ENCODE data around the gene TMEM151A.
"Not testable (repeated sequence)": the region's sequence is repeated elsewhere in the genome, so short reads cannot be mapped to it uniquely, and the experiment has no call there.

The TMEM151A gene

GRCh38 chr11:66310324-66310723 is 18.6 kb downstream of the TMEM151A start:
- no peak for DNase-seq

GRCh38 chr11:66310803-66311440 is 19.2 kb downstream of the TMEM151A start:
- DNase-seq: not testable (repeated sequence)

DNA sequence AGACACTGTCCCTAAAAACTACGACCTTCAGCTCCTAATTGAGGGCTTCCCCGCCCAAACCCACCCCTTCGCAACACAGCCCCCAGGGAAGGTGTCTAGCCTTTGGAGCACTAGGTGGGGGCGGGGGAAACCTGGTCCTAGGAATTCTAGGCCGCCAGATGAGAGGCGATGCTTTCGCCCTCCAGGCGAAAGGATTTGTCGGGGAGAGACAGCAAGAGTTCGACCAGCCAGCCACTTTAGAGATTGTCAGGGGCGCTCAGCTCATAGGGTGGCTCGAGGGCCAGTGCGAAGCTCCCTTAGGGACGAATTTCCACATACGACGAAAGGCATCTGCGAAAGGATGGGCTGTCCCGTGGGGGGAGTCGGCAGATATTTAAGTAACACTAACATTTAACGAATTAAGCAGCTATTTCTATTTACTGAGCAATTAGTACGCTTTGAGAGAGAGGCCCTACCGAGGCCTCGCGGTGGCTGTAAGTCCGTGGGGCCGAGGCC is 19.8 kb downstream of the TMEM151A start:
- no peak for DNase-seq

- DNase-seq: peak; percentile 97
These were observed 20.4 kb downstream of the TMEM151A start for GRCh38 chr11:66311965-66312548.

DNA sequence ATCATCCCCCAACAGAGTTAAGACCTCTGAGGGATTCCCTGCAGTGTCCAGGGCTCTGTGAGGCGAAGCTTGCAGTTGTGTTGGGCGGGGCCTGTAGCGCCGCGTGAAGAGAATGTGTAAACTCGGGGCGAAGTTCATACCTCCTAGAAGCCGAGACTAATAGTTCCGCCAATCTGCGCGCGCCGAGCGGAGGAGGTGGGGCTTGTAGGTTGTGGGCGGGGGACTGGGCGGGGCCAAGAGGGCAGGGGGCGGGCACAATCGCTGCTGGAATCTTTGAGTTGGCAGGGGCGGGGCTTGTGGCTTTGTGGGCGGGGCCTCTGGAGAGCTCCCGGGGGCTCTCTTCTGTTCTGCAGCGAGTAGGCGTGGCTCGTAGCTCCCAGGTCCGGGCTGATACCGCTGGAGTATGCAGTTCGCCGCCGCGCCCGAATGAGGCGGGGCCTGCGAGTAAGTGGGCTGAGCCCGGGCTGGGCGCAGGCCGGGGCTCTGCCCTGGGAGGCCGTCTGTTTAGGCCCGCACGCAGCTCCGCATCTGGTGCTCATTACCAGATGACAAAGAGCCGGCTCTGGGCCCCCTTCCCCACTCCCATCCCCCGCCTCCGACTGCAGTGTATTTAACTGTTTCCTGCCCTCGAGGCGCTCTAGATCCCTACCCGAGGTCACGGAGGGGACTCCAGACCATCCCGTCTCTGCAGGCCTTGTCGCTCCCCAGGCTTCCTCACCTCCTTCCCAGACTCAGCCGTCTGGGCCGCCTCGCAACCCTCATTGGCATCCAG is 21.0 kb downstream of the TMEM151A start:
- peak; percentile 97 for DNase-seq

GRCh38 chr11:66313321-66314185 is 21.9 kb downstream of the TMEM151A start:
- DNase-seq: no peak

GRCh38 chr11:66314186-66314501 is 22.4 kb downstream of the TMEM151A start:
- no peak for DNase-seq

DNA sequence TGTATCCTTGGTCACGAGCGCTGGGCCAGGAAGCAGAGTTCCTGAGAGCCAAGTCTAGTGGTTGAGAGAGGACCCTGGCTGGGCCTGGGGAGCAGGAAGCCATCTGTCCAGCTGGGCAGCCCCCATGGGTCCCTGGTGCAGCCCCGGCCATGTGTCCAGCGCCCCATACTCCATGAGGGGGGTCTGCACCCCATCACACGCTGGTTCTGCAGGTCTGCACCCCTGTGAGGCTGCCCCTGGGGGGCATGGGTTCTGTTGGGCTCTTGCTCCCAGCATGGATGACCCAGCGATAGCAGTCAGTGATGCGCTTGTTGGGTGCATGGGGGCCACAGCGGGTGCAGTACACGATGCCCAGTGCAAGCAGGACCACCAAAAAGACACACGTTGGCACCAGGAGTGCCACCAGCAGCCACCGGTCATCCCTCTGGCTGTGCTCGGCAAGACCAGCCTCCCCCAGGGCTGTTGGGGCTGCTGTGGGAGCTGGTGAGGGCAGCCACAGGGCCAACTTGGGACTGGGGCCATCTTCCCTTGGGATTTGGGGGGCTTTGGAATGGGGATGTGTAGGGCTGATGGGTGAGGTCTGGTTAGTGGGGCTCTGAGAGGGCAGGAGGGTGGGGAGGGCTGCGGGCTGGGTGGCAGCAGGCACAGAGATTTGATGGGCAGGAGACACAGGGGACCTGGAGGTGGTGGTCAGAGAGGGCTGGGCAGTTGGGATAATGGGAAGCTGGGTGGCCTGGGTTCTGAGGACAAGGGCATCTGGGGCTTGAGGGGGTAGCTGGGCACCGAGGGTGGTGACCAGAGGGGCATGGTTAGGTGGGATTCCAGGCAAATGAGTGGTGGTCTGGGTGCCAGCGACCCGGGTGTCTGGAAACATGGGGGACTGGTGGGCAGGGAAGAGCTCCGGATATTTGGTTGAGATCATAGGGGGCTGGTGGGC is 23.1 kb downstream of the TMEM151A start:
- no peak for DNase-seq

GRCh38 chr11:66315498-66315885 is 23.8 kb downstream of the TMEM151A start:
- DNase-seq: no peak

DNA sequence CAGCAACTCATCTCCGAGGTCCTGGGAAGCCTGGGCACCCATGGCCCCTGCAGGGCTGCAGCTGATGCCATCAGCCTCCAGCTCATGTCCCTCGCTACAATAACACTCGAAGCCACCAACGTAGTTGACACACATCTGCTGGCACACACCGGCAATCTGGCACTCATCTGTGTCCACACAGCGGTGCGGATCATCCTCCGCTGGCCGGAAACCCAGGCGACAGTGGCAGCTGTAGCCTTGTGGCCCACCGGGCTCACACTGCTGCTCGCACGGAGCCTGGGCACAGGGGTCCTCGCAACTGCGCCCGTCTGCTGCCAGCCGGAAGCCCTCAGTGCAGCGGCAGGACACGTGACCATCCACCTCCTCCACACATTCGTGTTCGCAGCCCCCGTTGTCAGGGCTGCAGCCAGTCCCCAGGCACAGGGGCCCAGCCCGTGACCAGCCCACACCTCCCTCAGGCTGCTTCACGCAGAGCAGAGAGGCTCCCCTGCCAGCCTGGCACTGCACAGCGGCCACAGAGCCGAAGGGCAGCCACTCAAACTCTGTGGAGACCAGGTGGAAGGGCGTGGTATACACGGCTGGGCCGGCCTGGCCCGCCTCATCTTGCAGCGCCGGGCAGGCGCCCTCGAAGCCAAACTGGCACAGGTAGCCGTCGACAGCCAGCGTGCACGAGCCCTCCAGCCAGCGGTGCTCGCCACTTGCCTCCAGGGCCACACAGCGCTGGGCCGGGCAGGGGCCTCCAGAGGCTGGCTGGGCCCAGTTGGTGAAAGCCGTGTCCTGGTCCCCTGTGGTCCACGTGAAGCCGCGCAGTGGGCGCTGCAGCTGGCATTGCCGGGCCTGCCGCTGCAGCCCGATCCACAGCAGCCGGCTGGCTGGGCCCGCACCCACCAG is 24.5 kb downstream of the TMEM151A start:
- no peak for DNase-seq

GRCh38 chr11:66316849-66317251 is 25.2 kb downstream of the TMEM151A start, which contains the start of gene CD248:
Gene CD248, minus strand, starts transcription at chr11:66317044. Its CDS starts 17 bp downstream, at chr11:66317027.
- DNase-seq: no peak

DNA sequence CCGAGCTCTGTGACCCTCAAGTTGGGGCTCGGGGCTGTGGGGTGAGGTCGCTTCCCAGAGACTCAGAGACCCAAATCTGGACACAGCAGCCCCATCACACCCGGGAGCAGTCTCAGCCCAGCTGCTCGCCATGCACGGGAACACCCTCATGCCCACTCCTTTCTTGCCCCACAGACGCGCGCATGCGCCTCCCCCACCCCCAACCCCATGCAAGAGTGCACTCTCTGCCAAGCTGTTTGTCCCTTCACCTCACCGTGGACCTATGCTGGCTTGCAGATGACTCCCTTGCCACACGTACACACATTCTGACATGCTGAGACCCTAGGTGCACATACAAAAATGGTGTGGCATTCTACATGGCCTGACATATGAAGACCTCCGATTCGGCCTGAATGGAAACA is 25.6 kb downstream of the TMEM151A start:
- peak; percentile 32 for DNase-seq

- DNase-seq: peak; percentile 48
These were observed 26.3 kb downstream of the TMEM151A start for GRCh38 chr11:66317723-66318599.

- DNase-seq: no peak
These were observed 26.9 kb downstream of the TMEM151A start for GRCh38 chr11:66318600-66318970.

GRCh38 chr11:66320289-66320688 is 28.6 kb downstream of the TMEM151A start:
- DNase-seq: not testable (repeated sequence)

DNA sequence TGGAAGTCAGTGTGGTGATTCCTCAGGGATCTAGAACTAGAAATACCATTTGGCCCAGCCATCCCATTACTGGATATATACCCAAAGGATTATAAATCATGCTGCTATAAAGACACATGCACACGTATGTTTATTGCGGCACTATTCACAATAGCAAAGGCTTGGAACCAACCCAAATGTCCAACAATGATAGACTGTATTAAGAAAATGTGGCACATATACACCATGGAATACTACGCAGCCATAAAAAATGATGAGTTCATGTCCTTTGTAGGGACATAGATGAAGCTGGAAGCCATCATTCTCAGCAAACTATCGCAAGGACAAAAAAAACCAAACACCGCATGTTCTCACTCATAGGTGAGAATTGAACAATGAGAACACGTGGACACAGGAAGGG is 29.1 kb downstream of the TMEM151A start:
- not testable (repeated sequence) for DNase-seq

DNA sequence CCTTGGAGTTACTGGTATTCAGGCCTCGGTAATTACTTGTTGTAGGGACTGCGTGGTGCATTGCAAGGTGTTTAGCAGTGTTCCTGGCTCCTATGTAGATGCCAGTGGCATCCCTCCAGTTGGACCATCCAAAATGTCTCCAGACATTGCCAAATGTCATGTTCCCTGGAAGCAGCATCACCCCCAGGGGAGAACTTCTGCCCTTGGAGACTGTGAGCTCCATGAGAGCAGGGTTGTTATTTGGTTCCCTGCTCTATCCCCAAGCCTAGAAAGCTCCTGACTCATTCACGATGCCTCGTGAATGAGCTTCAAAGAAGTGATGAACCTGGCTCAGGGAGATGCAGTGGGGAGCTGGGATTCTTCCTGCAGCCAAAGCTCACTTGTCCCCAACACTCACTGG is 29.9 kb downstream of the TMEM151A start:
- DNase-seq: no peak

DNA sequence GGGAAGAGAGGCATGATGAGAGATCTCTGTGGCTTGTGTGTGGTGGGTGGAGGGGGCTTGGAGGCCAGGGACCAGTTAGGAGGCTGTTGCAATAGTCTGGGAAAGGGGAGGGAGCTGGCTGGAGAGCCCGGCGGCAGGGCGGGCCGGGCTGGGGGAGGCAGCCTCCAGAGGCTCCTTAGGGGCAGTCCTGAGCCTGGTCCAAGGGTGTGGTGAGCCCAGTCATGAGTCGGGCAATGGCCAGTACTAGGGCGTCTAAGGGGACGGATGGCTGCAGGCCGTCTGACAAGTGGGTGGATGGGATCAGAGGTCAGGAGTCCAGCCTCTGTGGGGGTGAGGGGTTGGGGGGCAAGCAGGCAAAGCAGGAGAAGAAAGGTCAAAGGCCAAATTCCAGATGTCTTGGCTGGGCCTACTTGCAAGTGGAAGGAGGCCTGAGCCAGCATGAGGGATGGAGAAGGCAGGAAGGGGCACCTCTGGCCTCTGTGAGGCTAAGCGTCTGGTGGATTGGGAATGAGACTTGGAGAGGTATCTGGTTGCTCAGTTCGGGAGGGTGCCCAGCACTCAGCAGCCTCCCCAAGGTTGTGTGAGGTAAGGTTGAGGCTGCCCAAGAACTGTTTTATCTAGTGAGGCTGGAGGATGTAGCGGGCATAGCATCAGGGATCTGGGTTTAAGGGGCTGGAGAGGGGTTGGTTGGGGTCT is 31.2 kb downstream of the TMEM151A start:
- DNase-seq: no peak

DNA sequence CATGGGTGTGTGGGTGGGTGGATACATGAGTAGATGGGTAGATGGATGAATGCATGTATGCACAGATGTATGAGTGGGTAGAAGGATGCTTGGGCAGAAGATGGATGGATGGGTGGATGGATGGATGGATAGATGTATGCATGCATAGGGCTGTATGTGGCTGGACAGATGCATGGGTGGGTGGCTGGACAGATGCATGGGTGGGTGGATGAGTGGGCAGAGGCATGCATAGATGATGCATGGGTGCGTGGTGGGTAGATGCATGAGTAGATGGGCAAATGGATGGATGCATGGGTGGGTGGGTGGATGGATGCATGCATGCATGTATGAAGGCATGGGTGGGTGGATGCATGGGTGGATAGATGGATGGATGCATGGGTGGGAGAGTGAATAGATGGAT is 32.0 kb downstream of the TMEM151A start:
- no peak for DNase-seq

Data from stimulated activated CD4-positive, alpha-beta T cell treated with anti-CD3 and anti-CD28 coated beads, Interleukin-1b, Interleukin-23, amount 100 ng/mL, for 48 hours (primary cell).